CD4-positive, alpha-beta T cell treated with Interleukin-17A for 4 hours (primary cell): Measurements from ENCODE around the gene KIF6.
"Not testable (repeated sequence)": the region's sequence is repeated elsewhere in the genome, so short reads cannot be mapped to it uniquely, and the experiment has no call there.

ENCODE experiments used
- DNase-seq: peaks from one replicate; pipeline ENCODE4 v3.0.0-alpha.2; 2020; ENCODE audit warnings: mixed read lengths

The KIF6 gene

GRCh38 chr6:39707962-39708683 is 17.1 kb downstream of the KIF6 start:
- DNase-seq = no peak

GRCh38 chr6:39706819-39707335 is 18.3 kb downstream of the KIF6 start:
- no peak for DNase-seq

DNA sequence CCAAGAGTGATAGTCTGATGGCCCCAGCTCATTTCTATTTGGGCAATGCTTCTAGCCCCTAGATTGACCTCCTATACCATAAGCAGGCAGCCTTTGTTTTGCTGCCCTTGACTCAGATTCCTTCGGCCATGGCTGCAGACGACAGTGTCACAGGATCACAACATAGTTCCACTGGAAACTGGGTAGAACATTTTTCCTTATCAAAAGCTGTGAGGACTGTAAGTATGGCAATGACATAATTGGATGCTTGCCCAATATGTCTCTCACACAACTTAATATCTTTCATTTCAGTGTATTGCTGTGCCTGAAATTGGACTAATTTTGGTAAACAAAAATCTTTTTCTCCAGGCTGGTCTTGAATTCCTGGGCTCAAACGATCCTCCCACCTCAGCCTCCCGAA is 22.9 kb downstream of the KIF6 start:
- no peak for DNase-seq

GRCh38 chr6:39700362-39700761 is 24.8 kb downstream of the KIF6 start:
- no peak for DNase-seq

- no peak for DNase-seq
Observed at GRCh38 chr6:39698789-39699188, 26.4 kb downstream of the KIF6 start.

GRCh38 chr6:39696986-39697788 is 28.0 kb downstream of the KIF6 start:
- DNase-seq = no peak

- no peak for DNase-seq
Observed at GRCh38 chr6:39695447-39695846, 29.8 kb downstream of the KIF6 start.

- DNase-seq = no peak
Observed at GRCh38 chr6:39693206-39693605, 32.0 kb downstream of the KIF6 start.

DNA sequence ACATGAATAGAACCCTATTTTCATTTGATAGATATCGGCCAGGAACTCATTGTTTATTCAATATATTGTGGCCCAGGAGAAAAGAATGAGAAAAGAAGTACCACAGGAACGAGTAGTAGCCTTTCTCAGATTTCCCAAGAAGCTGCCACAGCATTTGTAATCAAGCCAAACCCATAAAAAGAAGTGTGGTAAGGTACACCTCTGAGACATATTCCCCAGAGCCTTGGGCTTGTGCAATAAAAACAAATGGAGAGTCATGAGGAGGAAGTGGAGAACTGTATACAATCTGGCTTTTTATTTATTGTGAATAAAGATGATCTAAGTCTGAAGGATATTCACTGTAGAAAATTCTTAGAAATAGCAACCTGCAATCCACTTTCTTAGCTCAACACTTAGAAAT is 36.7 kb downstream of the KIF6 start:
- DNase-seq = no peak

DNA sequence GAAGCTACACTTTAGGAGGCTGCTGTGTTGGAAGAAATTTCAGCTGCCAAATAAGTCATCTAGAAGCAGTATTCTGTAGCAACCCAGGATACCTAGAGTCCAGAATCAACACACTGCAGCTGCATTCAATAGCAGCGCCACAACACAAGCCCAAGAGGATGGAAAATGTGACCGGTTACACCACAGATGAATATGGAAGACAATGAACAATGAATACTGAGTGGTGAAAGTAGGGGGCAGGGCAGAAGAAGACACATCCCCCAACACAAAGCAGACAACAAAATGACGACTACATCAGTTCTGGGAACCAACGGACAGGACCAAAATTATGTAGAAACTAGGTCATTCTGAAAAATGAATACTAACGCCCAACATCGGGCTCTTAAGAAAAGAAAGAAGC is 38.2 kb downstream of the KIF6 start:
- DNase-seq = no peak

DNA sequence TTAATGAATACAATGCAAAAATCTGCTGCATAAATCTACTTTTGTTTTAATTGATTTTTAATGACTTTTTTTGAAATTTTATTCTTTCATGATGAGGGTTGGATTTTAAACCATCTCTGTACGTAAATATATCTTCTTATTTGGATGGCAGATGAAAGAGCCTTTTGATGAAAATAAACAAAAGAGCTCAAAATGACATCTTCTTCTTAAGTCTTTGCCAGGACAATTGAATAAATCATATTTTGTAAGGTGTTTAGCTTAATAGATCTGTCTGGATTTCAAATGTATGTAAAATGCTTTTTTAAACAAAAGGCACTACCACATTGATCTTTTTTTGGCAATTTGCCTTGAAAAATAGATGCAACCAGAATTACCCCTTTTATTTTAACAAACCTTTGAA is 39.3 kb downstream of the KIF6 start:
- DNase-seq = no peak

DNA sequence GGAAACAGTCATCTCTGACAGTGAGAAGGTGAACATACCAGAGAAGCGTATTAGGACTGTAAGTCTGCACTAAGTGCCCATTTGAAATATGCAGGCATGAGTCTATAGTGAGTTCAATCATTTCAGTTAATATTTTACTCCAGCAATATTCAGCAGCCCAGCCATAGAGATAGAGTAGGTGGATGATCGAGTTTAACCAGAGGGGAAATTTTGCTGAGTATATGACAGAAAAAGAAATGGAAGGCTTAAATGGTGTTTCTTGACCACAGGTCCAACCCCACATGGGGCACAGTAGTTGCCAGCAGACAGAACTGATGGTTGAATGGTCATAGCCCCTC is 39.8 kb downstream of the KIF6 start:
- DNase-seq = no peak

DNA sequence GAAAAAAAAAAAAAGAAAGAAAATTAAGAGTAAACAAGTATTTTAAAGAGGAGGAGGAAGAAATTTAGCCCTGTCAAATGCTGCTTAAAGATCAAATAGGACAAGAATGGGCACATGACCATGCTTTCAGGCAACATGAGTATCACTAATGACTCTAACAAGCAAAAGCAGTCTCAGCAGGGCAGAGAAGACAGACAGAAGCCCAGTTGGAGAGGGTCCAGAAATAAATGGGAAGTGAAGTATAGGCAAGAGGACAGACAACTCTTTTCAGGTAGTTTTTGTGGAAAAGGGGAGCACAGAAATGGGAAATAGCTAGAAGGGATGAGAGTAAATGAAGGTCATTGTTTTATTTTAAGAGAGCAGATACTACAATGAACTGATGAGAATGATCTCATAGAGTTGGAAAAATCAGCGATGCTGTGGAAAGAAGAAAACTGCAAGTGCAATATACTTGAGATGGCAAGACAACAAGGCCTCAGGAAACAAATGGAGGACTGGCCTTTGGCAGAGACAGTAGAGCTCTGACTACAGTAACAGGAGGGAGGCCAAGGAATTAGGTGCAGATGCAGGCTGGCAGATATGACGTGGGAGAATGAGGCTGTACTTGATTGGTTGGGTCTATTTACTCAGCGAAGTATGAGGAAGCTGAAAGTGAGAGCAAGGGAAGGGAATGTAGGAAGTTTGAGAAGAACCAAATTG is 40.3 kb downstream of the KIF6 start:
- no peak for DNase-seq

- DNase-seq = no peak
Observed at GRCh38 chr6:39681674-39682121, 43.5 kb downstream of the KIF6 start.

DNA sequence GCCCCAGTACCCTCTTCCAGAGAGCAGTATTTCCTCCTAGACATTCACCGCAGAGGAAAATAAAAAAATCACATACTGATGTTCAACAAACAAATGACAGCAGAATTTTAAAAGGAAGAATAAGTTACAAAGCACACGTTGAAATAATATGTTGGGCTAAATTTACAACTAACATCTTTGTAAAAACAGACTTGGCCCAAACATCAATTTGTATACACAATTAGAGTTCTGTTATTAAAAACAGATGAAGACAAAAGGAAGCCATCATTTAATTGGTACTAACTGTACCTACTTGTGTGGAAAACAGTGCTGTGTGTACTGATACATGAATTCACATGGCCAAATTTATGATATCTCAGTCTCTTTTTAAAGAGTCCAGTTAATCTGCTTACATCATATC is 46.3 kb downstream of the KIF6 start:
- no peak for DNase-seq

GRCh38 chr6:39677318-39677717 is 47.9 kb downstream of the KIF6 start:
- not testable (repeated sequence) for DNase-seq

- DNase-seq = no peak
Observed at GRCh38 chr6:39670519-39670918, 54.7 kb downstream of the KIF6 start.

DNA sequence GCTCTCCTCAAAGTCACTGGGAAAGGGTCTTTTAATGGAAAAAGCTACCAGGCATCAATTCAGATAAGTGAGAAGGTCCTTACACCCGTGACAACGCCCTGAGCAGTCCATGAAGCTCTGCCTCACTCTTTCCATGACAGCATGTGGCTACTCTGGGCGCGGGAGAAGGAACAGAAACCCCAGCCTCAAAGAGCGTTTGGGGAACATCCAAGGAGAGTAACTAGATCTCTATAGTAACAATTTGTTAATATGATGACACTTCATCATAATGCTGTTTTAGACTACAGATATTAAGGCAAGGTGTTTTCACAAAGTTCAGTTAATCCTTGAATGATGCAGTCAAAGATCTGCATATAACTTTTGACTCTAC is 55.2 kb downstream of the KIF6 start:
- no peak for DNase-seq

DNA sequence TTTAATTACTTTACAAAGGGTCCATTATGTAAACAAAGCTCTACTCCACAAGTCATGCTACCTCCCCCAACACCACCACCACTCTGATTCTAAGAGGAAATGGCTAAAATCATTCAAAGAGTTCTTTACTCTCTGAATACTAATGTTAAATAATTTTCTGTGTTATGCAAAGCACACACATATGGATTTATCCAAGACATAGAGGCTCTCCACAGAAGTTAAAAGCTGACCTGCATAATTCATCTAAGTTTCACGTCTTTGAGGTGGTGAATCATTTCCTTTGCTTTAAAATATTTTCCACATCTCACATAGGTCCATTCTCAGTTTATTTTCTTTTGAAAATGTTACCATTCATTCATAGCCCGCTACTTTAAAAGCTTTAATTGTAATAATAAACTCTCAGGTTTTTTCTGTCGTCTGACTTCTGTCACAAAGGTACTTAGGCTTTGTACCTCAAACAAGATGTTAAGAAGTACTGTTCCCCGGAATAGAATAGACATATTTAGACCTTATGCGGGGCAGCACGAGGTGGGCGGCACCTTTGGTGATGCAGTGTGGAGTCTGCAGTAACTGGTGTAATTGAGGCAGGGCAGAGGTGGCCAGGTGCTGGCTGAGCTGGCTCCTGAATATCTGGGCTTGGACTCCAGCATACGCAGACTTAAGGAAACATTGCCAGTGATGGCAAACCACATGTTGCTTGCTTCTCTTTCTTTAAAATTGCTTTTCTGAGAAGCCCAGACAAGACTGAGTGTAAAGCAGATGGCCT is 55.8 kb downstream of the KIF6 start:
- no peak for DNase-seq

GRCh38 chr6:39666706-39667489 is 58.3 kb downstream of the KIF6 start:
- no peak for DNase-seq

- no peak for DNase-seq
Observed at GRCh38 chr6:39665861-39666260, 59.3 kb downstream of the KIF6 start.

GRCh38 chr6:39664173-39664572 is 61.0 kb downstream of the KIF6 start:
- DNase-seq = no peak
